NCI-H345 (cell line): ENCODE results near the gene WASF3.
"Not testable (repeated sequence)": the region's sequence is repeated elsewhere in the genome, so short reads cannot be mapped to it uniquely, and the experiment has no call there.

Experiments used
- DNase-seq: peaks from one replicate; lab custom pipeline; 2025; lab: John Stamatoyannopoulos, UW

WASF3 gene

DNA sequence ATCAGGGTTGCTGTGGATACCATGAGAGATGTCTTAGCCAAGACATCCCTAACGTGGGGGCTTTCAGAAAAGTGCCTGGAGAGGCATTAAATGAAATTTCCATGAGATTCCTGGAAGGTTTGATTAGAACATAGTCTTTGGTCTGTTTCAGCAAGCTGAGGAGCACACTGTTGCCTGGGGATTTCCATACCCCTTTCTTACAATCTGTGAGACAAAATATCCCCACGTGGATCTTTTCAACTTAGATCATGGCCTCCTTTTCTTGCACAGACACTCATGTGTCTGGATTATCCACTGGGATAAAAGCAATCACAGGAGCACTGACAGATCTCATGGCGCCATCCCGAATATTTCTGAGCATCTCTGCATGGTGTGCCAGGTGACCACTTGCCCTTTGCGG lies 161.4 kb downstream of the WASF3 start:
- DNase-seq, result no peak

DNA sequence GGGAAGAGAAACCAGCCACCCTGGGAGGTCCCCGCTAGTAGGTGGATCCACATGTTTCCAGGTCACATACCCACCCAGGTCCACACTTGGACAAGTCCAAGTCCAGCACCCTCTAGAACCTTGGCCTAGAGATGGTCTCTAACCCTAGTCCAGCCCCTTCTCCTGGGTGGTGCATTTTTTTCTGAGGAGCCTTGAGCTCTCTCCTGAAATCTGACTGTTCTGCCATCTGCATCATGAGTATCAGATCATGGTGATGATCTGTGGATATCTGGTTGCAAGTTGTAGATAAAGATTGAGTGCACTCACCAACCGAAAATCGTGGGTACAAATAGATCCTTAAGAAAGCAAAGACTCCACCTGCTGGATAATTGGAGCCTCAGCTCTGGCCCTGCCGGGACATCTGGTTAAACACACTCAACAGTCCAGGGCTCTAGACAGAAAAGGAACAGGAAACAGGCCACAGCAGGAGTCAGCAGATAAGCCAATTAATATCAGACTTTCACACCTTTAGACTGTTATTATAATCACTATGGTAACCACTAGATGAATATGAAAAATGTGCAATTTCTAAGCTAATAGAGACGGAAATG lies 162.0 kb downstream of the WASF3 start:
- DNase-seq, result peak; percentile 35

DNA sequence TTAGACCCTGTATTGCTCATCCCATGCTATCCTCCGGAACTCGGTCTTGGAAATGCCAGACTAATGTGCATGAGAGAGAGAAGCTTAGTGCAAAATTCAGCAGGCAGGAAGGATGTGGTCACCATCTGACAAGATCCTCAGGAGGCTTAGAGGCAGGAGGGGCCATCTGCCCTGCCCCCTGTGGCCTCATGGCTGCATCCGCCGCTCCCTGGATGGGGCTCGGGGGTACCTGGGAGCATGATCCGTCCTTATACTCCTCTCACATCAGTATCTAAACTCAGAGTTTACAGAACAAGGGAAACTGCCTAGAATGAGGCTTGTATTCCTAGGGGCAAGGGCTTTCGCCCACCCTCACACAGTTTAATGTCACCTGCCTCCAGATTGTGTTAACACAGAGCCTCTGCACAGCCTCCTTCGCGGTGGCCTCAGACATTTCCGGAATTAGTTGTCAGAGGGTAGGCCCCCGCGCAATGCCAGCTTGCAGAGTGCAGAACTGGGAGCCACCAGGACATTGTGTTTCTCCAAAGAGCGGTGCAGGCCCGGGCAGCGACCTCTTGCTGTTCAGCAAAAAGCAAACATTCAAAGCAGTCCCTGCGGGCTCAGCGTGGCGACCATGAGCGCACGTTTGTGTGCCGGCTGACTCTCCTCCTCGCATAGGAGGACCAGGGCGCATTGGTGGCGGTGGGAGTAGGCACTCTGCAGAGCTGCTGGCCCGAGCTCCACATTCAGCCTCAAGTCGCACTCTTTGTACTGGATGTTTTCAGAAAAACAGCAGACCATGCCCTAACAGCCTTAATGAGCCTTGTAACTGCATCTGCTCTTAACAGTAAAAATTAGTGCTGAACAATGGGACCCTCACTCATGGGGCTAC lies 164.0 kb downstream of the WASF3 start:
- DNase-seq, result no peak

DNA sequence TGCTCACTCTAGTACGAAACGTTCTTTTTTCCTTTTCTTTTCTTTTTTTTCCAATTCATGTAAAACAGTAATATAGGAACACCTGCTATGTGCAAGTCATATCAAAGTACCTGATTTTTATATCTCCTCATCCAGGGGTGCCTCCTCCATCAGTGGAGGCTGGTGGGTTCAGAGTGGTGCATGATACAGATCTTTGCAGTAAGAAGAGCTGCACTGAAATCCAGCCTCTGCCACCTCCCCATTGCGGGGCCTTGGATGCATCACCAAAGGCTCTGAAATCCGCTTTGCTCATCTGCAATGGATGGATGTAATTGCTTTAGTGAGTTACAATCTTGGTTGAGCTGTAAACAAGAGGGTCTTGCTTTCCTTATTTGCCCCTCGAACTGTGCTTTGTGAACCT lies 164.8 kb downstream of the WASF3 start:
- no peak for DNase-seq

DNA sequence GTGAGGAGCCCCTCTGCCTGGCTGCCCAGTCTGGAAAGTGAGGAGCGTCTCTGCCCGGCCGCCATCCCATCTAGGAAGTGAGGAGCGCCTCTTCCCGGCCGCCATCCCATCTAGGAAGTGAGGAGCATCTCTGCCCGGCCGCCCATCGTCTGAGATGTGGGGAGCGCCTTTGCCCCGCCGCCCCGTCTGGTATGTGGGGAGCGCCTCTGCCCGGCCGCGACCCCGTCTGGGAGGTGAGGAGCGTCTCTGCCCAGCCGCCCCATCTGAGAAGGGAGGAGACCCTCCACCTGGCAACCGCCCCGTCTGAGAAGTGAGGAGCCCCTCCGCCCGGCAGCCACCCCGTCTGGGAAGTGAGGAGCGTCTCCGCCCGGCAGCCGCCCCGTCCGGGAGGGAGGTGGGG lies 166.1 kb downstream of the WASF3 start:
- DNase-seq, result not testable (repeated sequence)

DNA sequence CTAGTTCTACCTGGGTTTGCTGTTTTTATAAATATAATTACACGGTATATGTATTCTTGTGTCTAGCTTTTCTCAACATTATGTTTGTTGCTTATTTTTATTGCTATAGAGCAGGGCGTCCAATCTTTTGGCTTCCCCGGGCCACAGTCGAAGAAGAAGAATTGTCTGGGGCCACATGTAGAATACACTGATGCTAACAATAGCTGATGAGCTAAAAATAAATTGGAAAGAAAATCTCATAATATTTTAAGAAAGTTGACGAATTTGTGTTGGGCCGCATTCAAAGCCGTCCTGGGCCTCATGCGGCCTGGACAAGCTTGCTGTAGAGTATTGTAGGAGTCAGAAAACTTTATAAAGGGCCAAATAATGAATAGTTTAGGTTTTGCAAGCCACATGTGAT lies 169.2 kb downstream of the WASF3 start:
- DNase-seq, result no peak

DNA sequence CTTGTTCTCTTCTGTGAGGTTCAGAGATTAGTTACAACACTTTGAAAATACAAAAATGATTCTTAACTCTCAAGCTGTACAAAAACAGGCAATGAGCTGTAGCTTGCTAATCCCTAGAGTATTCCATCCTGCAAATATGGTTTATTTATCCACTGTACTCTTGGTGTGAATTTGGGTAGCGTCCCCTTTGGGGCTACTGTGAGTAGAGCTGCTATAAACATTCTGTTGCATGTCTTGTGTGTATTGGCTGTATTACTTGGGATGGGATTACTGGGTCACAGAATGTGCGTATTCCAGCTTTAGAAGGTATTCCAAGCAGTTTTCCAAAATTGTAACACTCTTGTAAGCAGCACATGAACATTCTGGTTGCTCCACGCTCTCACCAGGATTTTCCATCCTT lies 169.6 kb downstream of the WASF3 start:
- DNase-seq, result no peak

DNA sequence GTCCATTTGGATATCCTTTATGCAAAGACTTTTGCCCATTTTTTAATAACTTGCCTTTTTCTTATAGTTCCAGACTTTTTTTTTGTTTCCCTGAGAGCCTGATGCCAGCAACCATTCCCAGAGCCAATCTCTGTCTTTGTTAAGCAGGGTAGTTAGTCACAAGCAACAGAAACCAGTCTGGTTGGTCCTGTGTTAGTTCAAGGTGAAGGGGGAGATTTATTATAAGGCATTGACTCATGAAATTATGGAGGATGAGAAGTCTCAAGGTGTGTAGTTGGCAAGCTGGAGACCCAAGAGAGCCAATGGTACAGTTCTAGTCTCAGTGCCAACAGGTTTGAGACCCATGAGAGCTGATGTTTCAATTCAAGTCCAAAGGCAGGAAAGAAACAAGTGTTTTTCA lies 170.2 kb downstream of the WASF3 start:
- DNase-seq, result no peak

DNA sequence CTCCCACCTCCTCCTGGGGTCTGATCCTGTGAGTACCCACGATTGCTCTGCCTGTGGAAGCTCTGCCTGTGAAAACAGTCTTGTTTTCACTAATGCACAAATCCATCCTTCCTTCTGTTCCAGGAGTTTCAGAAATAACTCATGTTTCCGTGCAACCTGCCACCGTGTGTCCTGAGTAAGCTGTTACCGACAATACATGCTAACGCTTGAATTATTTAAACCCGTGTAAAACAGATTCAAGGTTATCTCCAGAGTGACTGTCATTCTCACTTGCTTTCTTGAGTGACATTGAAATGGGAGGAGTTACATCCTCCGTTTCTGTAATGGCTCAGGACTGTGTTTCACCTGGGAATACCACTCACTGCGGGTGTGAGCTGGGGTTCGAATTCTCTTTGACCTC lies 178.2 kb downstream of the WASF3 start:
- no peak for DNase-seq
